ENCODE results near the gene MIEF1.

GRCh38 chr22:39478441-39478850 lies 23.6 kb upstream of the MIEF1 start:
- TF ChIP-seq REST (IDR thresholded peaks at IDR 0.05; ENCODE audit: low read depth) (peak; percentile 99), CREB1 (IDR thresholded peaks at IDR 0.05; ENCODE audit: low read depth) (no peak)

Measured in Ishikawa (cell line).